NCI-H2081 (cell line): ENCODE data around the gene IGSF11.
"Not testable (repeated sequence)": the region's sequence is repeated elsewhere in the genome, so short reads cannot be mapped to it uniquely, and the experiment has no call there.

Experiments
- DNase-seq, 2 experiments: peaks; one replicate each; lab custom pipeline; 2025; lab: John Stamatoyannopoulos, UW

Gene IGSF11

GRCh38 chr3:118882353-118882947, 152.2 kb downstream of the IGSF11 start:
- DNase-seq, result peak; percentile 58

GRCh38 chr3:118868051-118868450, 166.6 kb downstream of the IGSF11 start:
- no peak for DNase-seq

GRCh38 chr3:118863731-118864322, 170.8 kb downstream of the IGSF11 start:
- DNase-seq, result no peak

- DNase-seq, result no peak
Observed at GRCh38 chr3:118859950-118860349, 174.7 kb downstream of the IGSF11 start.

GRCh38 chr3:118851466-118852193, 183.0 kb downstream of the IGSF11 start:
- not testable (repeated sequence) for DNase-seq

GRCh38 chr3:118850687-118851086, 184.0 kb downstream of the IGSF11 start:
- DNase-seq, result no peak
